ENCODE measurements around the gene CHAT. TPM values are rescaled to one million over a fixed set of nuclear protein-coding genes. Genes with fewer than 3 reads are reported as not detected.

CHAT gene
- total RNA-seq, 4 donors from 2014 or later: not detected

- H3K27me3 ChIP-seq: peaks cover 39% of the 10 kb centered on the region
- no peak for TF ChIP-seq POLR2A (IDR thresholded peaks at IDR 0.05)
- TF ChIP-seq, protein P1, sequence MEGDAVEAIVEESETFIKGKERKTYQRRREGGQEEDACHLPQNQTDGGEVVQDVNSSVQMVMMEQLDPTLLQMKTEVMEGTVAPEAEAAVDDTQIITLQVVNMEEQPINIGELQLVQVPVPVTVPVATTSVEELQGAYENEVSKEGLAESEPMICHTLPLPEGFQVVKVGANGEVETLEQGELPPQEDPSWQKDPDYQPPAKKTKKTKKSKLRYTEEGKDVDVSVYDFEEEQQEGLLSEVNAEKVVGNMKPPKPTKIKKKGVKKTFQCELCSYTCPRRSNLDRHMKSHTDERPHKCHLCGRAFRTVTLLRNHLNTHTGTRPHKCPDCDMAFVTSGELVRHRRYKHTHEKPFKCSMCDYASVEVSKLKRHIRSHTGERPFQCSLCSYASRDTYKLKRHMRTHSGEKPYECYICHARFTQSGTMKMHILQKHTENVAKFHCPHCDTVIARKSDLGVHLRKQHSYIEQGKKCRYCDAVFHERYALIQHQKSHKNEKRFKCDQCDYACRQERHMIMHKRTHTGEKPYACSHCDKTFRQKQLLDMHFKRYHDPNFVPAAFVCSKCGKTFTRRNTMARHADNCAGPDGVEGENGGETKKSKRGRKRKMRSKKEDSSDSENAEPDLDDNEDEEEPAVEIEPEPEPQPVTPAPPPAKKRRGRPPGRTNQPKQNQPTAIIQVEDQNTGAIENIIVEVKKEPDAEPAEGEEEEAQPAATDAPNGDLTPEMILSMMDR (IDR thresholded peaks at IDR 0.05): no peak
- H3K9me3 ChIP-seq: no peaks in the 10 kb centered on the region
- no peak overlapping the region for H3K27ac ChIP-seq
- WGBS, 2 donors: 5 to 6% methylated on average over 4 to 17 of the region's 19 CpGs
- intact Hi-C loops (cut with DNase I): loop anchor here (10.0 kb wide), 1 partner anchor 146 kb away; no protein-coding TSS in a partner anchor
- DNase-seq: no peak
- H3K36me3 ChIP-seq: no peaks in the 10 kb centered on the region
- H3K4me3 ChIP-seq (replicated peaks in 1 of 3): no peak overlapping the region
- H3K4me1 ChIP-seq: peaks cover 7 to 16% of the 10 kb centered on the region in 2 donors
These were observed 4.9 kb upstream of the CHAT start for GRCh38 chr10:49609006-49609282.

DNA sequence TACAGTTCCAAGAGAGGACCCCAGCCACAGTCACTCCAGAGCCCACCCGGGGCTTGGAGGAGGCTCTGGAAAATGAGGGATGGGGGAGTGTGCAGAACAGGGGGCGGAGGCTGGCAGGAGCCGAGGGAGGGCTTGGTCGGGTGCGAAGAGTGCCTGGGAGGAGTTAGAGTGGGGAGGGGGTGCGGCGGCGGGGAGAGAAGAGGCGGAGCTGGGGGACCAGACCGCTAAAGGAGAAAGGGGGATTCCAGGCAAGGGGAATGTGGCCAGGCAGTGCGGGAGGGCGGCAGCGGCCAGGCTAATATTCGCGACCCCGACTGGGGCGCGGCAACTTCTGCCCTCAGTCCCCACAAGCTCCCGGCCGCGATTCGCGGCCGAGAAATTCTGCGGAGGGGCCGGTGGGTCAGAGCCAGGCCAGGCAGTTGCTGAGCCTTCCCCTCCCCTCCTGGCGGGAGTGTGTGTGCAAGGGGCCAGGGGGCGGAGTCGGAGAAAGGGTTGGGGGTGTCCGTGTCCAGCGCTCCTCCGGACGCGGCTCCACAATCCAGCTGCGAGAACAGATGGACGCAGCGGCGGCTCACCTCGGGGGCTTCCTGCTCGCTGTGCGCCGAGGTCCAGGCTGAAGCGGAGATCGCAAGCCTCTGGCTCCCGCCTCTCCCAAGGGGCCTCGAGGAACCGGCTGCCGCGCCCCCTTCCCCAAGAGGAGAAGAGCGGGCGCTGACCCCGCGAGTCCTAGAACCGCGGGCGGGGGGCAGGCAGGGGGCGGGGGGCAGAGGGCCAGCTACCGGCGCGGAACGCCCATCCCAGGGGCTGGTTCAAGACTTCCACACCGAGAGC lies 4.3 kb upstream of the CHAT start:
- H3K9me3 ChIP-seq: no peaks in the 10 kb centered on the region
- DNase-seq: no peak
- peaks cover 39% of the 10 kb centered on the region for H3K27me3 ChIP-seq
- TF ChIP-seq, protein P1 (IDR thresholded peaks at IDR 0.05): no peak
- no peak for TF ChIP-seq POLR2A (IDR thresholded peaks at IDR 0.05)
- WGBS, 2 donors: 1 to 2% methylated on average over 25 to 41 of the region's 62 CpGs
- H3K4me1 ChIP-seq: peaks cover 7 to 16% of the 10 kb centered on the region in 2 donors
- no peak overlapping the region for H3K4me3 ChIP-seq (replicated peaks in 1 of 3)
- no peaks in the 10 kb centered on the region for H3K36me3 ChIP-seq
- intact Hi-C loops (cut with DNase I): loop anchor here (10.0 kb wide), 1 partner anchor 145 kb away; no protein-coding TSS in a partner anchor
- no peak overlapping the region for H3K27ac ChIP-seq

DNA sequence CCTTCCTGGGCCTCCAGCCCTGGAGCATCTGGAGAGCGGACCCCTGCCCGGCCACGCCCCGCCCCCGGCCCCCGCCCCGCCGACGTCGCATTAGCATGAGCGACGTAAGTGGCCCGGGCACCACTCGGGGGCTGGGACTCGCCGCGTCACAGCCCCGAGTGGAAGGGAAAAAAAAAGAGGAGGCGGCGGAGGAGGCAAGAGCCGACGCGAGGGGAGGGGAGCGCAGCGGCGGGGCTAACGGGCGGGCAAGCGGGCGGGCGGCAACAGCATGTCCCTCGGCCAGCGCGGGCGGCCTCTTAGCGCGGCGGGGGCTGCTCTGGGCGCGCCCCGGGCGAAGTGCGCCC lies 3.8 kb upstream of the CHAT start, which contains the start of gene SLC18A3:
TSS of gene SLC18A3 (plus strand) at position 197 of the 344 bp plus-strand sequence. CDS start 431 bp downstream, outside the sequence.
- peaks cover 7 to 16% of the 10 kb centered on the region in 2 donors for H3K4me1 ChIP-seq
- no peaks in the 10 kb centered on the region for H3K36me3 ChIP-seq
- no peaks in the 10 kb centered on the region for H3K9me3 ChIP-seq
- H3K4me3 ChIP-seq (replicated peaks in 1 of 3): no peak within 1 kb of the TSS
- H3K27me3 ChIP-seq: peaks cover 42% of the 10 kb centered on the region
- 0 to 6% methylated on average over 5 to 23 of the region's 43 CpGs for WGBS, 2 donors
- TF ChIP-seq POLR2A (IDR thresholded peaks at IDR 0.05): no peak
- TF ChIP-seq, protein P1 (IDR thresholded peaks at IDR 0.05): no peak
- intact Hi-C loops (cut with DNase I): no loop called here
- no peak for DNase-seq
- no peak within 1 kb of the TSS for H3K27ac ChIP-seq

GRCh38 chr10:49610458-49611165 lies 3.2 kb upstream of the CHAT start:
- Histone ChIP-seq H3K4me3 (replicated peaks in 1 of 3) (no peak overlapping the region), H3K27me3 (peaks cover 44% of the 10 kb centered on the region), H3K4me1 (peaks cover 7 to 16% of the 10 kb centered on the region in 2 donors), H3K9me3 (no peaks in the 10 kb centered on the region), H3K27ac (no peak overlapping the region), H3K36me3 (no peaks in the 10 kb centered on the region)
- TF ChIP-seq, protein P1 (IDR thresholded peaks at IDR 0.05): no peak
- no peak for TF ChIP-seq POLR2A (IDR thresholded peaks at IDR 0.05)
- DNase-seq: no peak
- intact Hi-C loops (cut with DNase I): no loop called here
- WGBS, 2 donors: 2 to 26% methylated on average over 6 to 25 of the region's 72 CpGs
